Memory B cell (primary cell): Measurements from ENCODE around the gene SCYGR1.
A peak's percentile ranks its signal among the peaks of the same experiment; 100 is the strongest.

Experiments
- ATAC-seq: fragments of 150-1000 bp; cut with Tn5 transposase; 2 replicates; pipeline ENCODE4 v1.10.0; 2021; ENCODE audit warnings: low read depth, mild to moderate bottlenecking, moderate library complexity
- DNase-seq, 2 donors: peaks; one replicate each; pipeline ENCODE4 v3.0.0; 2022; ENCODE audit warnings: low spot score in 2 of 2
- H3K27ac Mint-ChIP-seq: one replicate; pipeline ENCODE4 v1.8.0; 2022; ENCODE audit warnings: mild to moderate bottlenecking, moderate library complexity, mixed read lengths
- H3K27me3 Mint-ChIP-seq: one replicate; pipeline ENCODE4 v1.8.0; 2022; ENCODE audit warnings: mixed read lengths
- H3K36me3 Mint-ChIP-seq: one replicate; pipeline ENCODE4 v1.8.0; 2022; ENCODE audit warnings: mild to moderate bottlenecking, mixed read lengths
- H3K4me1 Mint-ChIP-seq: one replicate; pipeline ENCODE4 v1.8.0; 2022; ENCODE audit warnings: mixed read lengths
- H3K4me3 Mint-ChIP-seq: one replicate; pipeline ENCODE4 v1.8.0; 2022; ENCODE audit warnings: mild to moderate bottlenecking, moderate library complexity, mixed read lengths
- H3K9me3 Mint-ChIP-seq: one replicate; pipeline ENCODE4 v1.8.0; 2022; ENCODE audit warnings: mixed read lengths

Gene SCYGR1

GRCh38 chr2:227411320-227411989, 23.7 kb upstream of the SCYGR1 start:
- ATAC-seq: peak; percentile 85
- peak overlapping the region; percentile 74 for H3K27ac Mint-ChIP-seq

DNA sequence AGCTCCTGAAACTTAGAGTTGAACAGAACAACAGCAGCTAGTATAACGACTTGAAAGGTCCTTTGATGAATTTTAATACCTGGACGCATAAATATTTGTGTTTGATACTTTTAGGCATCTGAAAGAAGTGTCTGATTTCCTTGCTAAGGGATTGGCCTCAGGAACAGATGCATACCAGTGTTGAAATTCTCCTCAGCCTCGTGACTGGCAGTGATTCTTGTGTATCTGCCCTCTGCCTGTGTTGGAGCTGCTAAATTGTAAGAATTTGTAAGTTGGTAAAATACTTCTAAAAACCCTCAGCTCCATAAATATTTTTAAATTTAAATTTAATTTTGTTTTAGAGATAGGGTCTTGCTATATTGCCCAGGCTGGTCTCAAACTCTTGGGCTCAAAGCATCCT, 22.4 kb upstream of the SCYGR1 start:
- no peak overlapping the region for H3K27ac Mint-ChIP-seq
- H3K27me3 Mint-ChIP-seq: no peaks in the 10 kb centered on the region
- ATAC-seq (no peak), DNase-seq (no peak)
- no peaks in the 10 kb centered on the region for H3K36me3 Mint-ChIP-seq
- no peaks in the 10 kb centered on the region for H3K9me3 Mint-ChIP-seq
- peaks cover 24% of the 10 kb centered on the region for H3K4me1 Mint-ChIP-seq
- no peak overlapping the region for H3K4me3 Mint-ChIP-seq

More at GRCh38 chr2:227411320-227411989, 23.7 kb upstream of the SCYGR1 start:
- Mint-ChIP-seq H3K9me3 (no peaks in the 10 kb centered on the region), H3K4me3 (peak overlapping the region; percentile 56), H3K27me3 (no peaks in the 10 kb centered on the region), H3K36me3 (no peaks in the 10 kb centered on the region), H3K4me1 (peaks cover 19% of the 10 kb centered on the region)
- DNase-seq: peak in 1 of 2 donors; percentile 20

GRCh38 chr2:227407591-227408151, 19.9 kb upstream of the SCYGR1 start:
- Mint-ChIP-seq H3K9me3 (no peaks in the 10 kb centered on the region), H3K27ac (no peak overlapping the region), H3K36me3 (no peaks in the 10 kb centered on the region), H3K4me3 (no peak overlapping the region), H3K27me3 (no peaks in the 10 kb centered on the region), H3K4me1 (peaks cover 32% of the 10 kb centered on the region)
- ATAC-seq (no peak), DNase-seq (no peak)

DNA sequence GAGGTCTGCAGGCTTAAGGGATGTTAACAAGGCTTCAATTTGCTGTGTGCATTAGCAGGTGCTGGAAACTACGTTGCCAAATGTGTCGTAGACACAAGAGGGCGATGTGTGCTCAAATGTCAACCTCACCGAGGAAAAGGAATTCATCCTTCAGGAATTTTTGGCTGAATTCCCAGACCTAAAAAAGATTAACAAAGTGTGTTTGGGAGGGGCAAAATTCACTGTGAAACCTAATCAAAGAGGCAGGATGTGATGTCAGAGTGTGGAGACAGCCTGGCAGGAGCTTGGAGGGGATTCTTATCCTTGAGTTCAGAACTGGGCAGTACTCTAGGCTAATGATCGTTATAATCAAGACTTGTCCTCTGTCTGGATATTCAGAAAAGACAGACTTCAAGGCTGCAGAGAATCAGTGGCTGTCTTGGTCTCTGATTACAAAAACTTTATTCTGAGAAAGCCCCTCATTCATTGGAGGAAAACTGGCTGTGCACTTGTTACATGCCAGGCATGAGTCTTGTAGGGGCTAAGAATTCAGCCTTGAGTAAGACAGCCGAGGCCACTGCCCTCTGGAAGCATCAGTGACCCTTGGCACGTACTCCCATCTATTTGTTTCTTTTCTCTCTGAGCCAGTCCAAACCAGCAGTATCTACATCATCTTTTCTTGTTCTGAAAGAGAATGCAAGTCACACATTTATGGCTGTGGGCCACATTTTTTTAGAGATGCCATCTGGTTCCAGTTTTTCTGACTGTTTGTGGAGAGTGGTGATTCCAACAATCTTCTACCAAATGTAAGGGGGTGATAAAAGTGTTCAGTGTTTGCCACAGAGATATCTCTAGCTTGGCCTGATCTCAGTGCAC, 18.7 kb upstream of the SCYGR1 start:
- ATAC-seq (no peak), DNase-seq (no peak)
- Mint-ChIP-seq H3K36me3 (no peaks in the 10 kb centered on the region), H3K4me3 (no peak overlapping the region), H3K9me3 (no peaks in the 10 kb centered on the region), H3K4me1 (peaks cover 23% of the 10 kb centered on the region), H3K27me3 (no peaks in the 10 kb centered on the region), H3K27ac (peak overlapping the region; percentile 48)

- no peaks in the 10 kb centered on the region for H3K36me3 Mint-ChIP-seq
- peaks cover 2% of the 10 kb centered on the region for H3K27me3 Mint-ChIP-seq
- no peak overlapping the region for H3K4me3 Mint-ChIP-seq
- H3K27ac Mint-ChIP-seq: no peak overlapping the region
- ATAC-seq: peak; percentile 92
- peaks cover 22% of the 10 kb centered on the region for H3K4me1 Mint-ChIP-seq
- no peaks in the 10 kb centered on the region for H3K9me3 Mint-ChIP-seq
- DNase-seq: peak in 1 of 2 donors; percentile 18
Observed at GRCh38 chr2:227404585-227405271, 17.0 kb upstream of the SCYGR1 start.

GRCh38 chr2:227402959-227403358, 15.2 kb upstream of the SCYGR1 start:
- Mint-ChIP-seq H3K27ac (peak overlapping the region; percentile 28), H3K4me3 (no peak overlapping the region), H3K36me3 (no peaks in the 10 kb centered on the region), H3K27me3 (peaks cover 2% of the 10 kb centered on the region), H3K9me3 (no peaks in the 10 kb centered on the region), H3K4me1 (peaks cover 24% of the 10 kb centered on the region)
- no peak for DNase-seq
- ATAC-seq: no peak

DNA sequence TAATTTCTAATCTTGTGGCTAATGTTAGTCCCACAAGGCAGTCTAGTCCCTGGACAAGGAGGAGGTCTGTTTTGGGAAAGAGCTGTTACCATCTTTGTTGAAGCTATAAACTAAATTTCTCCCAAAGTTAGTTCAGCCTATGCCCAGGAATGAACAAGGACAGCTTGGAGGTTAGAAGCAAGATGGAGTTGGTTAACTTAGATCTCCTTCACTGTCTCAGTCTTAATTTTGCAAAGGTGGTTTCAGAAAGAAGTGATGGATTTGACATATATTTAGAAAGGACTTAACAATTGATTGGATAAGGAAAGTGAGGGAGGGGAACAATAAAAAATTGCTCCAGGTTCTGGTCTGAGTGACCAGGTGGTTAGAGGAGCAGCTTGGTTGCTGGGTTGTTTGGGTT, 14.6 kb upstream of the SCYGR1 start:
- Mint-ChIP-seq H3K4me3 (no peak overlapping the region), H3K36me3 (no peaks in the 10 kb centered on the region), H3K27ac (no peak overlapping the region), H3K4me1 (peaks cover 26% of the 10 kb centered on the region), H3K27me3 (peaks cover 2% of the 10 kb centered on the region), H3K9me3 (no peaks in the 10 kb centered on the region)
- no peak for DNase-seq
- no peak for ATAC-seq

DNA sequence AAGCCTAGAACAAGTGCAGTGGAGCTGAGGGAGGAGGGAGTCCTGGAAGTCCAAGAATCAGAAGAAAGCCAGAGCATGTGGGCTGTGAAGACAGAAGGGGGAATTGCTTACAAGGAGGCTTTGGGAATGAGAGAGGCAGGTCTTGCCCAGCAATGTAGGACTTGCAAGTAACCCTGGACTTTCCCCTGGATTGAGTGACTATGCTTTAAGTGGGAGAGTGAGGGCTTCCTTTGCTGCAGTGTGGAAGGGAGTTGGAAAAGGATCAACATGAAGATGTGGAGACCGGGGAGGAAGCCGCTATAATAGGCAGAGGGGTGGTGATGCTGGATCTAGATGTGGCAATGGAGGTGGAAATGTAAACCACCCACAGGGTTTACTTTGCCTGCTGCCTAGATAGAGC, 13.8 kb upstream of the SCYGR1 start:
- no peak overlapping the region for H3K4me3 Mint-ChIP-seq
- ATAC-seq (no peak), DNase-seq (no peak)
- H3K27me3 Mint-ChIP-seq: peaks cover 2% of the 10 kb centered on the region
- peaks cover 24% of the 10 kb centered on the region for H3K4me1 Mint-ChIP-seq
- no peaks in the 10 kb centered on the region for H3K36me3 Mint-ChIP-seq
- no peak overlapping the region for H3K27ac Mint-ChIP-seq
- H3K9me3 Mint-ChIP-seq: no peaks in the 10 kb centered on the region

DNA sequence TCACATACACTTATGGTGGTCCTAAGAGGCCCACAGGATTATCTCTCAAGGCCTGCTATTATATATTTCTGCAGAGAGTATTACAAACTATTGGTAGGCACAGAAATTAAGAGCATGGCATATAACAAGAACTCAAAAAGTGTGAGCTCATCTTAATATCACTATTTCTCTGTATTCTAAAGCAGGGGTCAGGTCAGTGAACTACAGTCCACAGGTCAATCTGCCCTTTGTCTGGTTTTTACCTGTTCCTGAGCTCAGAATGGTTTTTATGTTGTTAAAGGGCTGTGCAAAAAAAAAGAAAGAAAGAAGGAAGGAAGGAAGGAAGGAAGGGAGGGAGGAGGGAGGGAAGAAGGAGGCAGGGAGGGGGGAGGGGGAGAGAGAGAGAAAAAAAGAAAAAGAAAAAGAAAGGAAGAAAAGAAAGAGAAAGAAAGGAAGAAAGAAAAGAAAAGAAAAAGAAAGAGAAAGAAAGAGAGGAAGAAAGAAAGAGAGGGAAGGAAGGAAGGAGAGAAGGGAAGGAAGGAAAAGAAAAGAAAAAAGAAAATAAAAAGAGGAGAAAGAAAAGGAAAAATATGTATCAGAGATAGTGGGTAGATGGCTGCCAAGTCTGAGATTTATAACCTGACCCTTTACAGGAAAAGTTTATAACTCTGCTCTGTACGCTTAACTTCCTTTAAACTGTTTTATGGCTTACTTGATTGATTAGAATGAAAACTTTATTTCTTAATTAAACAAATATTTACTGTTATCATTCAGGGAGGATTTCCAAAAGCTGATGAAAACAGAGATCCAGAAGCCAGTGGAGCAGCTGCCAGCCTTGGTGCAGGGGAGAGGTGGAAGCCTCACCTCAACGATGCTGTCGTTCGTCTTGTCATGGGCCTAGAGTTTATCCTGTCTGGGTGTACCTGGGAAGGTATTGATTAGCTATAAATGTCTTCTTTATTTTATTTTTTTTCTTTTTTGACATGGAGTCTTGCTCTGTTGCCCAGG, 11.2 kb upstream of the SCYGR1 start:
- ATAC-seq: no peak
- peaks cover 2% of the 10 kb centered on the region for H3K27me3 Mint-ChIP-seq
- no peak for DNase-seq
- no peaks in the 10 kb centered on the region for H3K9me3 Mint-ChIP-seq
- peaks cover 17% of the 10 kb centered on the region for H3K4me1 Mint-ChIP-seq
- no peak overlapping the region for H3K4me3 Mint-ChIP-seq
- H3K27ac Mint-ChIP-seq: no peak overlapping the region
- H3K36me3 Mint-ChIP-seq: no peaks in the 10 kb centered on the region

GRCh38 chr2:227397562-227397961, 9.8 kb upstream of the SCYGR1 start:
- Mint-ChIP-seq H3K36me3 (no peaks in the 10 kb centered on the region), H3K27ac (no peak overlapping the region), H3K9me3 (no peaks in the 10 kb centered on the region), H3K27me3 (peaks cover 2% of the 10 kb centered on the region), H3K4me1 (peaks cover 21% of the 10 kb centered on the region), H3K4me3 (no peak overlapping the region)
- DNase-seq (no peak), ATAC-seq (no peak)

GRCh38 chr2:227395556-227395955, 7.8 kb upstream of the SCYGR1 start:
- no peak overlapping the region for H3K27ac Mint-ChIP-seq
- DNase-seq: no peak
- no peak for ATAC-seq
- H3K4me1 Mint-ChIP-seq: peaks cover 21% of the 10 kb centered on the region
- H3K9me3 Mint-ChIP-seq: no peaks in the 10 kb centered on the region
- H3K4me3 Mint-ChIP-seq: no peak overlapping the region
- H3K36me3 Mint-ChIP-seq: no peaks in the 10 kb centered on the region
- H3K27me3 Mint-ChIP-seq: no peaks in the 10 kb centered on the region

DNA sequence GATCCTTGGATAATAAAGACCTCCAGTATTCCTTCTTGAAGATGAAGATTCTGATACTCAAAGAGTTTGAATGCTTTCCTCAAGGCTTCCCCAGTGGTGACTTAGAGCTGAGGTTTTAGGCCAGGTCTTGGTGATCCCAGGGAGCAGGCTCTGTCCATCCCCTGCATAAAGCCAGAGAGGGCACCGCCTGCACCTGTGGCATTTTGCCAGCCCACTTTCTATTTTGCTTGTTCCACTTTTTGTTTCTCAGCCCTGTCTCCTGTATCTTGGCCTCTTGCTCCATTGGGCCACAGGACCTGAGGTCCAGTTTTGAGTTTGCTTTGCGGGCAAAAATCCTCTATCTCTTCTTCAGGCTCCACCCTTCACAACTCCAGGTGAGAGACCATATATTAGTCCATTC, 6.7 kb upstream of the SCYGR1 start:
- H3K9me3 Mint-ChIP-seq: no peaks in the 10 kb centered on the region
- DNase-seq (no peak), ATAC-seq (peak; percentile 55)
- no peak overlapping the region for H3K4me3 Mint-ChIP-seq
- no peaks in the 10 kb centered on the region for H3K27me3 Mint-ChIP-seq
- no peaks in the 10 kb centered on the region for H3K36me3 Mint-ChIP-seq
- no peak overlapping the region for H3K27ac Mint-ChIP-seq
- peaks cover 18% of the 10 kb centered on the region for H3K4me1 Mint-ChIP-seq
